ENCODE results near the gene ZRANB1.

ZRANB1 gene

GRCh38 chr10:125025341-125025740 is 83.4 kb downstream of the ZRANB1 start:
- ChIA-PET POLR2A (no interaction called here), CTCF (interaction anchor here (1.7 kb wide), 1 partner anchor 23 kb away, joined by 4 read pairs; no protein-coding TSS in a partner anchor)
- TF ChIP-seq, protein P1, sequence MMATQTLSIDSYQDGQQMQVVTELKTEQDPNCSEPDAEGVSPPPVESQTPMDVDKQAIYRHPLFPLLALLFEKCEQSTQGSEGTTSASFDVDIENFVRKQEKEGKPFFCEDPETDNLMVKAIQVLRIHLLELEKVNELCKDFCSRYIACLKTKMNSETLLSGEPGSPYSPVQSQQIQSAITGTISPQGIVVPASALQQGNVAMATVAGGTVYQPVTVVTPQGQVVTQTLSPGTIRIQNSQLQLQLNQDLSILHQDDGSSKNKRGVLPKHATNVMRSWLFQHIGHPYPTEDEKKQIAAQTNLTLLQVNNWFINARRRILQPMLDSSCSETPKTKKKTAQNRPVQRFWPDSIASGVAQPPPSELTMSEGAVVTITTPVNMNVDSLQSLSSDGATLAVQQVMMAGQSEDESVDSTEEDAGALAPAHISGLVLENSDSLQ (IDR thresholded peaks at IDR 0.05): peak; percentile 76
- TF ChIP-seq FOXA1 (IDR thresholded peaks at IDR 0.05) (no peak), ARNT (IDR thresholded peaks at IDR 0.05) (no peak), FOXM1 (IDR thresholded peaks at IDR 0.05; ENCODE audit: borderline replicate concordance) (no peak)
- DNase-seq (ENCODE audit: extremely low spot score): no peak

DNA sequence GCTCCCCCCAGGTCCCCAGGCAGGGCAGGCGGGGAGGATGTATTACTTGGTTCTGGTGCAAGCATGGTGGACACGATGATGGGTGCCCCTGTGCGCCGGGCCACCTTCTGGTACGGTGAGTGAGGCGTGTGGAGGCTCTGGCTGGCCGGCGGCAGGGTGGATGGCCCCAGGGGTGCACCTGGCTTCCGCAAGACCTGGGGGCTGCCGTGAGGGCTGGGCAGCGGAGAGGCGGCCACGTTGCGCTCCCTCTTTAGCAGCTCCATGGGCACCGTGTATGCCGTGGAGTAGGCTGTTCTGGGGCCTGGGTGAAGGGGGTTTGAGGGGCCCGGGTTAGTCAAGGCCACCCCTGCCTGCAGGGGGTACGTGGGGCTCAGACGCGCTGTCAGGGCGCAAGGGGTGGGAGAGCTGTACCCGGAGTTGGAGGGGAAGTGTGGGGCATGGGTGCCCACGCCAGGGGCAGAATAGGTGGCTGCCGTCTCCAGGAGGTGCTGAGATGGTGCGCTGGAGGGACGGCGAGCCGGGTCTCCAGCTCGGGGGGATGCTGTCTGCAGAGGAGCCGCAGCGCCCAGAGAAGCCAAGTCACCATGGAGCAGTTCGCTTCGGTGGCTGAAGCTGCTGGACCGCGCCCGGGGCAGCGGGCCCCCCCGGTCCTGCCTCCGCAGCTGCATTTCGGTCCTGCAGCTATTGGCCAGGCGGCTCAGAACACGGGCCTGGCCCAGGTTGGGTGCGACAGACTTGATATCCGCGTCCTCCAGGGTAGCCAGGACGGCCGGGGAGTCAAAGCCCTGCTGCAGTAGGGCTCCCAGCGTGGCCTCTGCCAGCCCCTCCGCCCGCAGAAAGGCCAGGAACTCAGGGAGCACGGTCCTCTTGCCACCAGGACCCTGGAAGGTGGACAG is 84.4 kb downstream of the ZRANB1 start:
- ChIA-PET CTCF (interaction anchor here (1.7 kb wide), 1 partner anchor 22 kb away, joined by 4 read pairs; no protein-coding TSS in a partner anchor), POLR2A (no interaction called here)
- no peak for DNase-seq (ENCODE audit: extremely low spot score)
- TF ChIP-seq FOXM1 (IDR thresholded peaks at IDR 0.05; ENCODE audit: borderline replicate concordance) (no peak), ELF4 (IDR thresholded peaks at IDR 0.05) (no peak), L3MBTL2 (conservative IDR thresholded peaks at IDR 0.05) (no peak), TARDBP (IDR thresholded peaks at IDR 0.05) (no peak), ZNF384 (IDR thresholded peaks at IDR 0.05) (no peak), SP1 (IDR thresholded peaks at IDR 0.05) (no peak), NFRKB (IDR thresholded peaks at IDR 0.05) (no peak), CTBP1 (IDR thresholded peaks at IDR 0.05; ENCODE audit: borderline replicate concordance) (no peak), FOXA1 (IDR thresholded peaks at IDR 0.05) (no peak), SUZ12 (IDR thresholded peaks at IDR 0.05) (no peak), ARNT (IDR thresholded peaks at IDR 0.05) (no peak), LEF1 (IDR thresholded peaks at IDR 0.05; ENCODE audit: borderline replicate concordance) (no peak), FOXK2 (IDR thresholded peaks at IDR 0.05) (no peak), BHLHE40 (IDR thresholded peaks at IDR 0.05; ENCODE audit: borderline replicate concordance) (no peak), HDGF (IDR thresholded peaks at IDR 0.05; ENCODE audit: borderline replicate concordance) (no peak)
- TF ChIP-seq, protein P1 (IDR thresholded peaks at IDR 0.05): no peak

DNA sequence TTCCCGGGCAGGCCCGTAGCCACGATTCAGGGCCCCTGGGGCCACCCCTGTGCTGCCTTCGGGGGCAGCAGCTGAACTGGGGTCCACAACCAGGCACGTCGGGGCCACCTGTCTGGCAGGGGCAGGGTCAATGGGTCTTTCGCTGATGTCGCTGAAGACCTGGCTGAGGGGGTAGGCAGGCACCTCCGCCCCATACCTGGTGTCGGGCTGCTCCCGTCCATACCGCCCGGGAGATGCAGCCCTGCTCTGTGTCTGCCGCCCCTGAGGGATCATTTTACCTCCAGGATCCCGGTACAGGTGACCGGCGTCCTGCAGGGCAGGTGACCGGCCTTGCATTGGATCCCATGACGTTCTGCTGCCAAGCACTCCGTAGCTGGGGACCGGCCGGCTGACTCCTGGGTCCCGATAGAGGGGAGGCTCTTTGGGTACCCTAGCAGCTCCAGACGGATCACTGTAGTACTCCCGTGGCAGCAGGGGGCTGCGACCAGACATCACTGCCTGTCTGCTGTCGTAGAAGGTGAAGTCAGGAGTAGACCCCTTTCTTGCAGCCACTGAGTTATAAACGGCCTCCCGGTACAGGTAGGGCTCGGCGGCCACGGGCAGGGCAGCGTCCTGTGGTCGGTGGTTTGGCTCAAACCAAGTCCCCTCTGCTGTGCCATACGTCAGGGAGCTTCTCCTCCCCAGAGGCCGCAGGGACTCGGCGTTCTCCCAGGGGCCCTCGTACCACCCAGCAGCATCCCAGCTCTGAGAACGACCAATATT is 85.2 kb downstream of the ZRANB1 start:
- ChIA-PET POLR2A (no interaction called here), CTCF (interaction anchor here (1.4 to 1.7 kb wide), 2 partner anchors 21 kb away, joined by 4 to 6 read pairs; no protein-coding TSS in a partner anchor)
- no peak for DNase-seq (ENCODE audit: extremely low spot score)
- no peak for TF ChIP-seq FOXK2 (IDR thresholded peaks at IDR 0.05)
- no peak for TF ChIP-seq ELF4 (IDR thresholded peaks at IDR 0.05)
- no peak for TF ChIP-seq NFRKB (IDR thresholded peaks at IDR 0.05)
- TF ChIP-seq SUZ12 (IDR thresholded peaks at IDR 0.05): no peak
- TF ChIP-seq SP1 (IDR thresholded peaks at IDR 0.05): no peak
- TF ChIP-seq L3MBTL2 (conservative IDR thresholded peaks at IDR 0.05): no peak
- no peak for TF ChIP-seq BHLHE40 (IDR thresholded peaks at IDR 0.05; ENCODE audit: borderline replicate concordance)
- TF ChIP-seq TARDBP (IDR thresholded peaks at IDR 0.05): no peak
- no peak for TF ChIP-seq FOXM1 (IDR thresholded peaks at IDR 0.05; ENCODE audit: borderline replicate concordance)
- no peak for TF ChIP-seq ZNF384 (IDR thresholded peaks at IDR 0.05)
- TF ChIP-seq, protein P1 (IDR thresholded peaks at IDR 0.05): no peak
- TF ChIP-seq HDGF (IDR thresholded peaks at IDR 0.05; ENCODE audit: borderline replicate concordance): no peak
- TF ChIP-seq CTBP1 (IDR thresholded peaks at IDR 0.05; ENCODE audit: borderline replicate concordance): no peak
- no peak for TF ChIP-seq FOXA1 (IDR thresholded peaks at IDR 0.05)
- no peak for TF ChIP-seq LEF1 (IDR thresholded peaks at IDR 0.05; ENCODE audit: borderline replicate concordance)
- TF ChIP-seq ARNT (IDR thresholded peaks at IDR 0.05): no peak

GRCh38 chr10:125027871-125028869 is 86.2 kb downstream of the ZRANB1 start:
- no peak for DNase-seq (ENCODE audit: extremely low spot score)
- ChIA-PET POLR2A (no interaction called here), CTCF (interaction anchor here (0.6 to 1.4 kb wide), 2 partner anchors 18 to 20 kb away, joined by 4 to 6 read pairs; no protein-coding TSS in a partner anchor)
- no peak for TF ChIP-seq NFRKB (IDR thresholded peaks at IDR 0.05)
- no peak for TF ChIP-seq ZNF384 (IDR thresholded peaks at IDR 0.05)
- no peak for TF ChIP-seq SUZ12 (IDR thresholded peaks at IDR 0.05)
- no peak for TF ChIP-seq TARDBP (IDR thresholded peaks at IDR 0.05)
- no peak for TF ChIP-seq HDGF (IDR thresholded peaks at IDR 0.05; ENCODE audit: borderline replicate concordance)
- no peak for TF ChIP-seq FOXK2 (IDR thresholded peaks at IDR 0.05)
- TF ChIP-seq SP1 (IDR thresholded peaks at IDR 0.05): no peak
- no peak for TF ChIP-seq LEF1 (IDR thresholded peaks at IDR 0.05; ENCODE audit: borderline replicate concordance)
- no peak for TF ChIP-seq BHLHE40 (IDR thresholded peaks at IDR 0.05; ENCODE audit: borderline replicate concordance)
- TF ChIP-seq FOXM1 (IDR thresholded peaks at IDR 0.05; ENCODE audit: borderline replicate concordance): no peak
- no peak for TF ChIP-seq FOXA1 (IDR thresholded peaks at IDR 0.05)
